Measurements from ENCODE around the gene FANCD2OS.
"Not testable (repeated sequence)": the region's sequence is repeated elsewhere in the genome, so short reads cannot be mapped to it uniquely, and the experiment has no call there.

FANCD2OS gene

DNA sequence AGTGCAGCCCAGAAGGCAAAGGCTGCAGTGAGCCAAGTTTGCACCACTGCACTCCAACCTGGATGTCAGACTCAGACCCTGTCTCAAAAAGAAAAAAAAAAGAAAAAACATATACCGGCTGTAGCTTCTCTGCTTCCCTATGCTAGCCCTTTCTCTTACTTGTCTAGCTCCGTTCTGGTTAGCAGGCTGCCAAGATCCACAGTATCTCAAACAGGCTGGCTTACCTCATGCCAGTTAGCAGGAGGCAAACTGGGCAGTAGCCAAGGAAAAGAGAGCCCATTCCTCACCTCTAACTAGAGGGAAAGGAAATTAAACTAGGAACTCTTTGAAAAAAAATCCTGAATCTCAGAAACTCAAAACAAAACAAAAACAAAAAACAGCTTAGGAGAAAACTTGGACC, 16.7 kb downstream of the FANCD2OS start:
- not testable (repeated sequence) for DNase-seq (ENCODE audit: low read depth)

GRCh38 chr3:10090774-10091173, 17.3 kb downstream of the FANCD2OS start:
- not testable (repeated sequence) for DNase-seq (ENCODE audit: low read depth)

- no peak for DNase-seq (ENCODE audit: low read depth)
These were observed 17.9 kb downstream of the FANCD2OS start for GRCh38 chr3:10090179-10090578.

DNA sequence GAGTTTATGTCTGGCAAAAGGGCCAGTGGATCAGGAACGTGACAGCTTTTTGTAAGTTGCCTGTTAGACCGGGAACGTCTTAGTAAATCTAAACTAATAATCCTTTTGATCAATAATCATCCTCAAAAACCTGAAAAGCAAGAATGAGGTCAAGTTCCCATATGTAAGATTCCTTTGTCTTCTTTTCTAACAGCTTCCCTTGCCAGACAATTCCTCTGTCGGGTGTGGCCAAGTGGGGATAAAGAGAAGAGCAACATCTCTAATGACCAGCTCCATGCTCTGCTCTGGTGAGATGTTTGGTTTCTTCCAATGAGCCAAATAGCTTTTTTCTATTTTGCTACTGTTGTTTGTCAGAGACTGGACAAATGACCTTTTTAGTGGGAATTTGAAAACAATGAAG, 19.8 kb downstream of the FANCD2OS start:
- no peak for DNase-seq (ENCODE audit: low read depth)

DNA sequence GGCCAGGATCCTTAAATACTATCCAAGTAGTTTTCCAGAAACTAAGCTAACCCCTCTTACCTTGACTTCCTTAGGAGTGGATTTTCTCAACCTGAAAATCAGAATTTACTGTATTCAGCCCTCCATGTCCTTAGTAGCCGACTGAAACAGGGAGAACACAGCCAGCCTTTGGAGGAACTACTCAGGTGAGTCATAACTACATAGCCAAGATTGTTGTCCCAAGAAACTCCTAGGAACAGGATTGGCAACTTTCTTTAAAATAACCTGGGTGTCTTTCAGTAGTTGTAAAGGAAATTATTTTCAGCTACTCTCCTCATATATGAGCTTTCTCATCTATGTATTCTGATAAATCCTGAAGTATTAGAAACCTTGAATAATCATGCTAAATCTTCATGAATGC, 22.3 kb downstream of the FANCD2OS start:
- DNase-seq (ENCODE audit: low read depth): no peak

DNA sequence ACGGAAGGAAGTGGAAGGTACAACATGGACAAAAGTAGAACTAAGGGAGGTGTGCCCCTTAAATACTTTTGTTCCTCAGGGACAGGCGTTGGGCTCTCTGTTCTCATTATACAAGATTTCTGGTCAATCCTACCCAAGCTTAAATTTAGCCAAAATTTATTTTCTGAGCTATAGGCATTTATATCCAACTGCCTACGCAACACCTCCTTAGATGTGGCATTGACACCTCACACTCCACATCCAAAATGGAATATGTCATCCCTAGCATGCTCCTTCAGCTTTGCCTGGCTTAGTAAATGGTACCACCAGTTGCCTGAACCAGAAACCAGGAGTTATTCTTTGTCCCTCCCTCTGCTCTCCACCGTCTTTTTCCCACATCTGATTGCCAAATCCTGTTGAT, 26.2 kb downstream of the FANCD2OS start:
- no peak for DNase-seq (ENCODE audit: low read depth)

- DNase-seq (ENCODE audit: low read depth): no peak
These were observed 33.4 kb downstream of the FANCD2OS start for GRCh38 chr3:10074666-10075065.

GRCh38 chr3:10070077-10070476, 38.0 kb downstream of the FANCD2OS start:
- not testable (repeated sequence) for DNase-seq (ENCODE audit: low read depth)

- no peak for DNase-seq (ENCODE audit: low read depth)
These were observed 53.0 kb downstream of the FANCD2OS start for GRCh38 chr3:10055097-10055496.
